ENCODE measurements around the gene TSR1.

TSR1 gene

DNA sequence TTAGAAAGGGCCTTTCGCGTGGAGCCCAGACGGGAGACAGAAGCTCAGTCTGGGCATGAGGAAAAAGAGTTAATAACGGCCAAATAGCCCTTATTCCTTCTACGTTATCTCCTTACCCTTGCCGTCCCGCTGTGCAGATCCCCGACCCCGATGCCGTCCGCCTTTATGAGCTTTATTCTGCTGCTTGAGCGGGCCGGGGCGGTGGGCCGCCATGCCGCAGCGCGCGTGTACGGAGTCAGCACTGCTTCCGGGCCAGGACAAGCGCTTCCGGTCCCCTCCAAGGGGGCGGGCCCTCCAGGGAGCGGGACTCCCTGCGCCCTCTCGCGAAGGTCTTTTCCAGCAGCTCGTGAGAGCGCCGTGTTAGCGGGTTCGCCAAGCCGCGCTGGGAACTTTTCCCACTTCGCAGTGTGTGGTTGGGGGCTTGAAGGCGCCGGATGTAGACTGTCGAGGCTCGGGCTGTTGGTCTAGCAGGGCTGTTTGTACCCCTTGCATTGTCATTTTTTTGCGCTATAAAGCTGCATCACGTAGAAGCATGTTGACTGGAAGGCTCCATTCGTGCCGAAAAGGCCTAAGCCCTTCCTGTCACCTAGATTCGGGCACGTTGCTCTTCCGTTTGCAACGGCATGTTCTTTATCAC lies at the start of gene TSR1:
TSR1 (minus strand) TSS at position 243 of the 637 bp plus-strand sequence; CDS start at position 213, 30 bp downstream.
- peak; percentile 74 to 84 for DNase-seq (ENCODE audit: low read depth in 2 of 2)

DNA sequence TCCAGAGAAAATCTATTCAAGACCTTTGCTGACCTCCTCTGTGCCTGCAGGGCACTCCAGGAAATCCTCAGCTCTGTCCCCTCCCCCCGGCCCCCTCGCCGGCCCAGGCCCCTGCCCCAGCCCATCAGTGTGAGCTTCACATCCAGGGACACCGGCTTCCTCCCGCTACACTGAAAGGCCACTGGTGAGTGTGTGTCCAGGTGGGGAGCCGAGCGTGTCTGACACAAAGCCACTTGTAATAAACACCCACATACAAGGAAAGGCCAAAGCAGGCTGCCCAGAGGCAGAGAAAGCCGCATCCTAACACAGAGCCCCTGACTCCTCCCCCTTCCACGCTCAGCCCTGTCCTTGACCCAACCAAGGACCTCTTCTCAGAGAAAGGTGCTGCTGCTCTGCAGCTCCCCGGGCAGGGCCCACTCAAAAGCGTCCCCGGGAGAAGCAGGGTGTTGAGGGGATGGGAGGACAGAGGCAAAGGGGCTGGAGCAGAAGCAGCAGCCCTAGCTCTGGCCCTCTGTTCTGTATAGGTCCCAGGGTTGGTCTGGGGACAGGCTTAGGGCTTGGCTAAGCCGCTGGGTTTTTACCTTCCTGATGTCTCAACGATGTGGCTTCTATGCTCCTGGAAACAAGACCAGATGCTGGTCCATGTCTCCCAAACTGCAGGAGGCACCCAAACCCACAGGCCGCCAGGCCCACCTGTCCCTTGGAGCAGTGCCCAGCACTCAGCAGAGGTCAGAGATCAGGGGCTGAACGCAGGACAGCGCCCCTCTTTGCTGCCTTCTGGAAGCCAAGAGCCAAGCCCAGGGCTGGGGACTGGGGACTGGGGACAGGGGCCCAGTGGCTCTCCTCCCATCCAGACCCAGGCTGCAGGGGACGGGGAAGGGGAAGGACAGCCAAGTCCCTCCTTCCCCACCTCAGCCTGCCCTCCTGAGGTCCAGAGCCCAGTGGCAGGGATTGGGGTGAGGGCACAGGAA lies 49.3 kb upstream of the TSR1 start:
- DNase-seq (ENCODE audit: low read depth in 2 of 2) = no peak

DNA sequence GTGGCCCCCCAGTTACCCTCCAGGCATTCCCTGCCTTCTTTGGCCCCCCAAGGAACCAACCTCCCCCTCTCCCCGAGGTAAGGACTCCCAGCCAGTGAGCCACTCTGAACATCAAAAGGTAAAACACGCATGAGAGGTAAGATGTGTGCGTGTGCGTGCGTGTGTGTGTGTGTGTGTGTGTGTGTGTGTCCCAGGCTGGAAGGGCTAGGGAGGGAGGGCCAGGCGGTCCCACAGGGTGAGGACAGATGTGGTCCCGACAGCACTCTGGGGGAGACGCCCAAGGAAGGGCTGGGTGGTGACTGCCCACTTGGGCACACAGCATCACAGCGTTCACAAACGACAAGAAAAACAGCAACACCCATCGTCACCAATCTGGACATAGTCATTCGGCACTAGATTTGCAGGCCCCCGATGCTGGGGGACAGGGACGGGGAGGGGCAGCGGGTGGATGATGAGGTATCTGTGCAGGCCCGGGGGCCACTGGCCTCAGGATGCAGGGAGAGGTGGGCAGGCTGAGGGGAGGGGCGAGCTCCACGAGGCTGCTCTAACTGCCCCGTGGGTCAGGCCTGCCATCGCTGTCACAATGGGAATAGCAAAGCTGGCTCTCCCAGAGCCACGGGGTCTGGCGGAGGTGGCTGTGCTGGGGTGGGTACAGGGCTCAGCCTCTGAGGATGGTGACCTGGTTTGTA lies 48.3 kb upstream of the TSR1 start:
- no peak for DNase-seq (ENCODE audit: low read depth in 2 of 2)

DNA sequence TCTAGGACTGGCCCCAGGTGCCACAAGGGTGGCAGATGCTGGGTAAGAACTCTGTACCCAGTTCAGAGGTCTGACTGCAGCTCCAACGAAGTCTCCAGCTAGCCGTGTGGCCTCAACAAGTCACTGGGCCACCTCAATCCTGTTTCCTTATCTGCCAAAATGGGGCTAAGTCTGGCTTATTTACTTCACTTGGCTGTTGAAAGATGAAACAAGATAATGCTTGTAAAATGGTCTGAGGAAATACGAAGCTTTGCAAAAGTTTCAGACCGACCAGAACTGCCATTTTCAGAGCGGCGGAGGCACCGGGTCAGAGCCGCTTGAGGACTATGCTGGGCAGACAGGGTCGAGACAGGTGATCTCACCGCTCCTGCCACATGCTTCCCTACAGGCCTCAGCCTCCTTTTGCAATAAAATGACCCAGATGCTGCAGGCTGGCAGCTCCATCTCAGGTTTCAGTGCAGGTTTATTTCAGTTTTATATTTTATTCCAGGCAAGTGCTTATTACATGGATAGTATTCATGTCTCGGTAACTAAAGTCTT lies 47.4 kb upstream of the TSR1 start:
- DNase-seq (ENCODE audit: low read depth in 2 of 2) = no peak

DNA sequence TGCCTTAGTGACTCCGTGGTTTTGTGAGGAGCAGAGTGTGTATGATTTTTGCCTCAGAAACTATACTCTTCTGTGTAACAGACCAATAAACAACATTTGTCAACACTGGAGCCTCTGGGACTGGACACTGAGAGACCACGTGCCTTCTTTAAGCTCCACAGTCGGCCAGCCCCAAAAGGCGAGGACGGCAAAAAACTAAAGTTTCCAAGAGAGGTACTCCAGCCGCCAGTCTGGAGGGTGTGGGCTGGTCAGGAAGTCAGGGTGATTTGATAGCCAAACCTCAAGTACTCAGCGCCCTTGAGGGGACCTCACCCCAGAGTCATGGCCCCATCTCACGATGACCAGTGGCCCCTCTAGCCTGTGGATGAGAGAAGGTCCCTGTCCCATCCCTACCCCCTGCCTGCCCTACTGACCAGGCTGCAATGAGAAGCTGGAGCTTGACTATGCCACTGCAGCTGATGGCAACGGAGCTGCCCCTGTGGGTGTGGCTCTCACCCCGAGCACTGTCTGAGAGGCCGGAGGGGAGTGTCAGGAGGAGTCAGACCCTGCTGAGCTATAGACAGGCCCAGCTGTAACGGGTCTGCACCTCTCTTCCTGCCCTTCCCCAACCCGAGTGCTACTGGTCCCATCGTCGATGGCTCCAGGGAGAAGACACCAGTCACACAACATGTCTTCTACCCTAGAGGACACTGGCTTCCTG lies 44.8 kb upstream of the TSR1 start:
- DNase-seq (ENCODE audit: low read depth in 2 of 2) = no peak

DNA sequence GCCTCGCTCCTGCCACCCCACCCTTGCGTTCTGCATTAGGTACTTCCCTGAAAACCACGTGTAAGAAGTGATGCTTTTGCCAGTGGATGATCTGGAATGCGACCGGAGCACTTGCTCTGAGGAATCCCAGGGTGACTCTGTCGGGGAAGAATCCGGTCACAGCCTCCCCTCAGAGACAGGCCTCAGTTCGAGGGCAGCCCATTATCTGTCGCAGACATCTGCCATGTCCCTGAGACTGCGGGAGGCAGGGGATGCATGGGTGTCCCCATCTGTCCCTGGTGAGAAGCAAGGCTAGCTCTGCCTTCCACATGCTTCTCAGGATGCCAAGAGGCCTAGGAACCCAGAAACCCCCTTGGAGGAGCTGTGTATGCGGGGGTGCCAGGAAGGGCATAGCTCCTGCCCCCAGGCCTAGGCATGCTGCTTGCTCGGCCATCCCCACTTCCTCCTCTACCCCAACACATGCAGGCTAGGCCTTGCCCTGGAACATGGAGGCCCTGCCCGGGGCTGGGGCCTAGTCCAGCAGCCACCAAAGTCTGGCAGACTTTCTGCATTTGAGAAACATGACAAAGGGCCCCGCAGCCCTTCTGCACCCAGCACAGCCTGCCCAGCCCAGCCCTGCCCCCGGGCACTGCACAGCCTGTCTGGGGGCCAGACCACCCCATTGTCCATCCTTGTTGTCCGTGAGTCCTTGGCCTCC lies 44.1 kb upstream of the TSR1 start:
- no peak for DNase-seq (ENCODE audit: low read depth in 2 of 2)

DNA sequence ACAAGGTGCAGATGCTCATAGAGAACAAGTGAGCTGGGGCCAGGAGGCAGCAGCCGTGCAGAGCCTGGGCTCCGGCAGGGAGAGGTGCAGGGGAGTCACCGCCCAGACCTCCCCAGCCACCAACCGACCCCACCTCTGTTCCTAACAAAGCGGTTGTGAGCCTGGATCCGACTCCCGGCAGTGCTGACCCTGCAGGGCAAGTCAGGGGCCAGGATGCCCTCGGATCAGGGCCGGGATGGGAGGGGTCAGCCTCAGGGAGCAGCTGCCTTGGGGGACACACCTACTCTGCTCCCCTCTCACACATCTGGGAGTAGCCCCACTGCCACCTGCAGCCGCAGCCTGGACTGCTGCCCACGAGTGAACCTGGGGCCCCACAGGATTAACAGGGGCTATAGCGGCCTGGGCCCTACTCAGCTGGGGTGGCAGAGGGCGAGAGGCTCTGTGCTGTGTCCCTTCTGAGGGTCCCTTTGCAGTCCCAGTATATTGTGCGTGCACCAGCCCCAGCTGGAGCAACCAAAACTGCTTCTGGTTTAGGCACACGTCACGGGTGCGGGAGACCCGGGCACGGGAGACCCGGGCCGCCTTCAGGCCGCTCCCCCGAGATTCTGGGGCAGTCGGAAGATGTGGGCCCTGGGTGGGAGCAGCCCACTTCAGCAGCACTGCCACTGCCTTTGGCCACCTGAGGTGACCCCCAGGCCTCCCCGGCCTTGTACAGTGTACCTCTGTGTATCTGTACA lies 43.4 kb upstream of the TSR1 start:
- DNase-seq (ENCODE audit: low read depth in 2 of 2) = no peak

DNA sequence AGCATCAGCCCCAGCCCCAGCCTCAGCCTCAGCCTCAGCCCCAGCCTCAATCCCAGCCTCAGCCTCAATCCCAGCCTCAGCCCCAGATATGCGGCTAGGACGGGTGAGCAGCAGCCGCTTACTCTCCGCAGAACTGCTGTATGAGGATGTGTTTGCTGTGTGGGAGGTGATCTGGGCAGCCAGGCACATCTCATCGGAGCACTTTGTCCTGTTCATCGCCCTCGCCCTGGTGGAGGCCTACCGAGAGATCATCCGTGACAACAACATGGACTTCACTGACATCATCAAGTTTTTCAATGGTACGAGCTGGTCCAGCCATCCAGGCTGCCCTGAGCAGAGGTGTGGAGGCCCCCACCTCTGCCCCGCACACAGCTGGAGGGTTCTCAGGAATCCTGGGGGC lies 42.6 kb upstream of the TSR1 start:
- no peak for DNase-seq (ENCODE audit: low read depth in 2 of 2)

DNA sequence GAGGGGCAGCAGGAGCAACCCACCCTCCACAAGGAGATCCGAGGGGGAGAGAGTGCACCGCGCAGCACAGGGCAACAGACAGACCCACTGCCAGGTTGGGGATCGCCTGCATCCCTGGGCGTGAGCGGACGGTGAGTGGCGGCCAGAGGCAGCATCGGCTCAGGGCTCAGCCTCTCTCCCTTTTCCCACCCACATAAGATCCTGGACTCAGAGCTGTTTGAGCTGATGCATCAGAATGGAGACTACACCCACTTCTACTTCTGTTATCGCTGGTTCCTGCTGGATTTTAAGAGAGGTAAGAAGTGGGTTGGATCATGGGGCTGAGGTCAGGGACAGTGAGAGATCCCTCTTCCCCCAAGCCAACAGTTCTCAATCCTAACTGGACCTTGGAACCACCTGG lies 41.4 kb upstream of the TSR1 start:
- no peak for DNase-seq (ENCODE audit: low read depth in 2 of 2)

DNA sequence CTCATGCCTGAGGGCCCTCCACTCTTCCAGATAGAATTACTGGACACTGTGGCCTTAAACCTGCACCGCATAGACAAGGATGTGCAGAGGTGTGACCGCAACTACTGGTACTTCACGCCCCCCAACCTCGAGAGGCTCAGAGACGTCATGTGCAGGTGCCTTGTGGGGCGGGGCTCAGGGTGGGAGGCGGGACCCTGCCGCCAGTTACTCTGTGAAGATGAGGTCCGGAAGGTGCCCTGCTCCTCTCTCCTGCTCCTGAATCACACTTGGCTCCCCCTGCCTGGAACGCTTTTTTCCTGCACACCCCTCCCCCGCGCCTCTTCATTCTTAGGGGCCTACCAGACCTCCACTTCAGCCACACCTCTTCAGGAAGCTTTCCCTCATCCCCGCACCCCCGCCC lies 39.9 kb upstream of the TSR1 start:
- no peak for DNase-seq (ENCODE audit: low read depth in 2 of 2)

DNA sequence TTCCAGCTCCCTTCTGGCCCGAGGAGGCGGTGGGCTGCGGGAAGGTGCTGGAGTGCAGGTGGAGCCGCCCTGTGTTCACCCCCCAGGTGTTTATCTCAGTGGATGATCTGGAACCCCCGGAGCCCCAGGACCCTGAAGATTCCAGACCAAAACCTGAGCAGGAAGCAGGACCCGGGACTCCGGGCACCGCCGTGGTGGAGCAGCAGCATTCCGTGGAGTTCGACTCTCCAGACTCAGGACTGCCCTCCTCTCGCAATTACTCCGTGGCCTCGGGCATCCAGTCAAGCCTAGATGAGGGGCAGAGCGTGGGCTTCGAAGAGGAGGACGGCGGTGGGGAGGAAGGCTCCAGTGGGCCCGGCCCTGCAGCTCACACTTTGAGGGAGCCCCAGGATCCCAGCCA lies 39.1 kb upstream of the TSR1 start:
- DNase-seq (ENCODE audit: low read depth in 2 of 2) = no peak

DNA sequence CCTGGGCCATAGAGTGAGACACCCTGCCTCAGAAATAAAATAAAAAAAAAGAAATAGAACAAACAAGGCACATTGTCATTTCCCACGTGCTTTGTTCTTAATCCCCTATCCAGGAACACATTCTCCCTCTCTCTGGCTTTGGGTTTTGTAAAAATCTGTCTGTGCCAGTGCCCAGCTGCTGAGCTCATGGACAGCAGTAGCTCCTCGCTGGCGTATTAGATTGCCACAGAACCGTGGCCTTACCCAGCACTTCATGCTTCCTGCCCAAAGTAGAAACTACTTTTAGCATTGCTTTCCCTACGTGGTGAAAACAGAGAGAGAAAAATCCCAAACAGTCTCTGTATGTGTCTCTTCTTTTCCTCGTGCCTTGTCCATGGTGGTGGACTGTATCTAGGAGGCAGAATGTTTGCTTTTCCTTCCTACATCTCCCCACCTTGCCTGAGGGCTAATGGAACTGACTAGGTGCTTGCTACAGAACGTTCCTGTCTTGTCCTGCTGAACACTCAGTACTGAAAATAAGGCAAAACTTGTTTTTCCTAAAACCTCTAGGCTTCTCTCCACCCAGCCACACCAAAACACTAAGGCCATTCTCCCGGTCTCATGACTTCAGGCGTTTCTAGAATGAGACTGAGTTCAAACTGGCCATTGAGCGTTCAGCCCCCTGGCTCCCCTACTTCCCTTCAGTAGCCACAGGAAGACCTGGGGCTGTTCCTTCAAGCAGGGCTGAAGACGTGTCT lies 38.5 kb upstream of the TSR1 start:
- no peak for DNase-seq (ENCODE audit: low read depth in 2 of 2)

DNA sequence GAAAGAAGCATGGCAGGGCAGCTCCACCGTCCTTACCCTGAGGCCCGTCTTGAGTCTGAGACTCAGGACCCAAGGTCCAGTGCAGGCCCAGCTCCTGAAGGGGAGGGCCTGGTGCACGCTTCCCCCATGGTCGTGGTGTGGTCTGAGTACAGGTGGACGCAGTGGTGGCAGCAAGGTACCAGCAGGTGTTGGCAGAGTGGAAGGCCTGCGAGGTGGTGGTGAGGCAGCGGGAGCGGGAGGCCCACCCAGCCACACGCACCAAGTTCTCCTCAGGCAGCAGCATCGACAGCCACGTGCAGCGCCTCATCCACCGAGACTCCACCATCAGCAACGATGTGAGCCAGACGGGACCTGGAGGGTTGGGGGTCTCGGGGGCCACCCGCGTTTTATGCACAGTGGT lies 36.9 kb upstream of the TSR1 start:
- DNase-seq (ENCODE audit: low read depth in 2 of 2) = no peak

DNA sequence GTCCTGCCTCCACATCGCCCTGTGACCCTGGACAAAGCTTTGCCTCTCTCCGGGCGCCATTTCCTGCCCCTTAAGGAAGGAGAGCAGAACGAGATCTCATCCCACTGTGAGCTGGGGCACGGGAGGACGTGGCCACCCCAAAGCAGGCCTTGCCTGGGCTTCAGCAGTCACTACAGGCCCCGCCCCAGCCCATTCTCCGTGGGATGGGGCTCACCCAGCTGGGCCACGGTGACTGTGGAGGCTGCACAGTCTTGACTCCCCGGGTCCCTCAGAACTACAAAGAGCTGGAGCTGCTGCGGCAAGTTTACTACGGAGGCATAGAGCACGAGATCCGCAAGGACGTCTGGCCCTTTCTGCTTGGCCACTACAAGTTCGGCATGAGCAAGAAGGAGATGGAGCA lies 36.4 kb upstream of the TSR1 start:
- DNase-seq (ENCODE audit: low read depth in 2 of 2) = no peak

DNA sequence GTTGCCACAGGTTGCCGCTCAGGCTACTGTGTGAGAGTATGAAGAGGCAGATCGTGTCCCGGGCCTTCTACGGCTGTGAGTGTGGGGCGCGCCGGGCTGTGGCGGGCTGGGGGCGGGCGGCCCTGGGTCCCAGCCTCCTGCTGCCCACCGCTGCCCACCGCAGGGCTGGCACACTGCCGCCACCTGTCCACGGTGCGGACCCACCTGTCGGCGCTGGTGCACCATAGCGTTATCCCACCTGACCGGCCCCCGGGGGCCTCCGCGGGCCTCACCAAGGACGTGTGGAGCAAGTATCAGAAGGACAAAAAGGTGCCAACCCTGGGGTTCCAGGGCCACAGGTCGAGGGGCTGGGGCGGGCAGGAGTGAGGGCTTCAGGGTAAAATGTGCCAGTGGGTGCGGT lies 35.9 kb upstream of the TSR1 start:
- no peak for DNase-seq (ENCODE audit: low read depth in 2 of 2)

DNA sequence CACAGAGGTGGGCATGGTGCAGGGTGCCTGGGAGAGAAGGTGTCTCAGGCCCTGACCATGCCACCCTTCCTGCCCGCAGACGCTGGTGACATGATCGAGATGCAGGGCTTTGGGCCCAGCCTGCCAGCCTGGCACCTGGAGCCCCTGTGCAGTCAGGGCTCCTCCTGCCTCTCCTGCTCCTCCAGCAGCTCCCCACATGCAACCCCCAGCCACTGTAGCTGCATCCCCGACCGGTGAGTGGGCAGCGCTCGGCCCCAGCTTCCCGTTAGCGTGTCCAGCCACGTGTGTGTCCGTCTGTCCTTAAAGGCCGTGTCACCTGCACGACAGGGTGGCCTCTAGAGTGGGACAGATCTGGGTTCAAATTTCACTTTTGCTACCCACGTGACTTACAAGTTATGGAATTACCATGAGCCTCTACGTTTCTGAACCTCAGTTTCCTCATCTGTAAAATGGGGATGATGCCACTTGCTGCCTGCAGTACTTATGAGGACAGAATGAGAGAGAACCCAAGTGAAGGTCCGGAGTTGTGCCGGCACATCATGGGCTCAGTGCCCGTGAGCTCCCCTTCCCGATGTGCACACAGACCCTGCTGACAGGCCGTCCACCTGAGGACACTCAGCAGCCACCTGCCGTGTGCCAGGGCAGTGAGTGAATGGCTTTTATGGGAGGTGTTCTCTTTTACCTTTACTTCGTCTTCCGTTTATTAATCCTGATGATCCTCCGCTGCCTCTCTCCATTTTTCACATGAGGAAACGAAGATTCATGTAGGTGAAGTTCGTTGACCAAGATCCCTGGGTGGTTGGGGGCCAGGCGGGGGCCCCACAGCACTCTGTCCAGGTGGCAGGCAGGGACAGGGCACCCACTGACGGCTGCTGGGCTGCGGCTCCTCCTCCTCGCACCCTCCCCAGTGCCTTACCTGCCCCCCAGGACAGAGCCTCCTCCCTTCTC lies 35.2 kb upstream of the TSR1 start:
- DNase-seq (ENCODE audit: low read depth in 2 of 2) = no peak

DNA sequence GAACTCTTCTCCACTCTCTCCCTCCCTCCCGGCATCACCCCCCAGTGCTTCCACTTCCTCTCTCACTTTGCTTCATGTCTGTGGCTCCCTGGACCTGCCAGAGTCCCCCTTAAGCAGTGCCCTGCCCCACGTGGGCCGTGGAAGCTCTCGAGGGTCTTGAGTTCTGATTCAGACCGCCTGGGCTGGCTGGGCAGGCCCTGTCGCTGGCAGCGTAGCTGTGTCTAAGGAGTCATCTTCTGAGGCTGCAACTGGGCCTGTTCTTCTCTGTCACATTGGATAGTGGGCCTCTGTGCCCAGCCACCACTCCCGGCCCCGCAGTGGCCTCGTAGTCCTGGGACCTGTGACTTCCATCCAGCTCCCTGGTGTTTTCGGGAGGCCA lies 33.9 kb upstream of the TSR1 start:
- no peak for DNase-seq (ENCODE audit: low read depth in 2 of 2)

DNA sequence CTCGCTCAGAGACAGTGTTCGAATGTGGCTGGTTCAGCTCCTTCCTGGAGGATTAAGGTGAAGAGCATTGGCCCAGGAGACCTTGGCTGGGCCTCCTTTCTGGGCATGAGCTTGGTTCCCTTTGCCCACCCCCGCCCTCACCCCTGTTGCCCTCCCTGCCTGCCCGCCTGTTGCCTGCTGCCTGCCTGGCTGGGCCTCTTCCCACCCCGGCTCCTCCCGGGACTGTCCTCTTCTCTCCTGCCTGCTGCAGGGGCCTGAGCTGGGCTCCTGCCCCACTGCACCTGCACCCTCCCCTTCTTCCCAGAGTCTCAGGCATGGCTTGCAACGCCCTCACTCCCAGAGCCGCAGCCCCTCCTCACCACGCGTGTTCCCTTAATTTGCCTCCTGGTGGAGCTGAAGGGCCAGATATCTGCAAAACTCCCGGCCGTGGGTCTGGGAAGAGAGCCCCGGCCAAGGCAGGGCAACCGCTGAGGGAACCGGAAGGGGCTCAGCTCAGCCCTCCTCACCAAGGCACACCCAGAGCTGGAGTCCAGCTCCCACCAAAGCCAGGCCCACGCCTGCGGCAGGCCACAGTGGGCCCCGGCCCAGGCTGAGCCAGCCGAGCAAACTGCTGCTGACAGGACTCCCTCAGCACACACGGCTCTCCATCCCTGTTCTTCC lies 33.4 kb upstream of the TSR1 start:
- no peak for DNase-seq (ENCODE audit: low read depth in 2 of 2)
